HG03039 (cell line): ENCODE results near the gene SUSD2.
"Not testable (repeated sequence)": the region's sequence is repeated elsewhere in the genome, so short reads cannot be mapped to it uniquely, and the experiment has no call there.

Experiments used
- ATAC-seq: cut with Tn5 transposase; IDR thresholded peaks from one replicate; pipeline ENCODE4 v1.9.1; 2021; ENCODE audit warnings: mild to moderate bottlenecking, moderate library complexity; ENCODE audit not compliant: unreplicated experiment

SUSD2 gene, protein sequence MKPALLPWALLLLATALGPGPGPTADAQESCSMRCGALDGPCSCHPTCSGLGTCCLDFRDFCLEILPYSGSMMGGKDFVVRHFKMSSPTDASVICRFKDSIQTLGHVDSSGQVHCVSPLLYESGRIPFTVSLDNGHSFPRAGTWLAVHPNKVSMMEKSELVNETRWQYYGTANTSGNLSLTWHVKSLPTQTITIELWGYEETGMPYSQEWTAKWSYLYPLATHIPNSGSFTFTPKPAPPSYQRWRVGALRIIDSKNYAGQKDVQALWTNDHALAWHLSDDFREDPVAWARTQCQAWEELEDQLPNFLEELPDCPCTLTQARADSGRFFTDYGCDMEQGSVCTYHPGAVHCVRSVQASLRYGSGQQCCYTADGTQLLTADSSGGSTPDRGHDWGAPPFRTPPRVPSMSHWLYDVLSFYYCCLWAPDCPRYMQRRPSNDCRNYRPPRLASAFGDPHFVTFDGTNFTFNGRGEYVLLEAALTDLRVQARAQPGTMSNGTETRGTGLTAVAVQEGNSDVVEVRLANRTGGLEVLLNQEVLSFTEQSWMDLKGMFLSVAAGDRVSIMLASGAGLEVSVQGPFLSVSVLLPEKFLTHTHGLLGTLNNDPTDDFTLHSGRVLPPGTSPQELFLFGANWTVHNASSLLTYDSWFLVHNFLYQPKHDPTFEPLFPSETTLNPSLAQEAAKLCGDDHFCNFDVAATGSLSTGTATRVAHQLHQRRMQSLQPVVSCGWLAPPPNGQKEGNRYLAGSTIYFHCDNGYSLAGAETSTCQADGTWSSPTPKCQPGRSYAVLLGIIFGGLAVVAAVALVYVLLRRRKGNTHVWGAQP

GRCh38 chr22:24181088-24181995, at the start of gene SUSD2:
Gene SUSD2, plus strand, starts transcription at chr22:24181487. Its CDS starts 33 bp downstream, at chr22:24181520.
- no peak for ATAC-seq

- ATAC-seq, result no peak
These were observed 47.9 kb upstream of the SUSD2 start for GRCh38 chr22:24133187-24133965.

- no peak for ATAC-seq
These were observed 47.0 kb upstream of the SUSD2 start for GRCh38 chr22:24134090-24134846.

- ATAC-seq, result not testable (repeated sequence)
These were observed 44.8 kb upstream of the SUSD2 start for GRCh38 chr22:24136533-24136932.

GRCh38 chr22:24137595-24137994, 43.7 kb upstream of the SUSD2 start:
- ATAC-seq, result no peak

- ATAC-seq, result no peak
These were observed 42.5 kb upstream of the SUSD2 start for GRCh38 chr22:24138649-24139420.

DNA sequence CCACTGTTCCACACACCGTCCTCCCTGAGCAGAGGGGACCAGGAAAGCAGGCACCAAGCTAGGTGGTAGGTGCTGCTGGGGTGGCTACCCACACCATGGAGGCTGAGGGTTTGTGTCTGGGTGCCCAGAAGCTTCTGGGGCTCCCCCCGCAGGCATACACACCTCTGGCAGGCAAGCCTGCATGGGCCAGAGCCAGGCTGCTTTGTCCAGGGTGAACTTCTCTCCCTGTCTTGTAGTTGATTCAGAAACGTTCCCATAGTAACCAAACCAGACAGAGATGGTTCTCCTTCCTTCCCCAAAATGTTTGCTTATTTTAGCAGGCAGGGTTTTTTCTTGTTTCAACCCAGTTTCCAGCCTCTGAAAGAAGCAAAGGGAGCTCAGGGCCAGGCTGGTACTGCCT, 40.9 kb upstream of the SUSD2 start:
- ATAC-seq, result no peak

- no peak for ATAC-seq
These were observed 39.7 kb upstream of the SUSD2 start for GRCh38 chr22:24141586-24141985.

GRCh38 chr22:24142241-24142640, 39.0 kb upstream of the SUSD2 start:
- no peak for ATAC-seq

DNA sequence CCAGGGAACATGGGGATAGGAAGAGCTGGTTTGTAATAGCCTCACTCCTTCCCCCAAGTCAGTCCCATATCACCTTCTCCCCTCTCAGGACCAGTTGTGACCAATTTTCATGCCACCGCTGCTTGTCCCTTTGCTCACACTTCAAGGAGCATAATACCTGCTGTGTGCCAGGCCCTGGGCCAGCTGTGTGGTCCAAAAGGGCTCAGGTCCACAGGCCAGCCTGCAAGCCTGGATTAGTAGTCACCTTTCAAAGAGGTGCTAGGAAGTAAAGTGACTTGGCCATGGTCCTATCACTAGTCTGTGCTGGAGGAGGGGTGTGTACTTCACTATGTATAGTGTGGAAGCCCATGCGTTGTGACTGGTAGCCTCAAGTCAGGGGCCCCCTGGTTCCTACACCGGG, 38.5 kb upstream of the SUSD2 start:
- no peak for ATAC-seq

DNA sequence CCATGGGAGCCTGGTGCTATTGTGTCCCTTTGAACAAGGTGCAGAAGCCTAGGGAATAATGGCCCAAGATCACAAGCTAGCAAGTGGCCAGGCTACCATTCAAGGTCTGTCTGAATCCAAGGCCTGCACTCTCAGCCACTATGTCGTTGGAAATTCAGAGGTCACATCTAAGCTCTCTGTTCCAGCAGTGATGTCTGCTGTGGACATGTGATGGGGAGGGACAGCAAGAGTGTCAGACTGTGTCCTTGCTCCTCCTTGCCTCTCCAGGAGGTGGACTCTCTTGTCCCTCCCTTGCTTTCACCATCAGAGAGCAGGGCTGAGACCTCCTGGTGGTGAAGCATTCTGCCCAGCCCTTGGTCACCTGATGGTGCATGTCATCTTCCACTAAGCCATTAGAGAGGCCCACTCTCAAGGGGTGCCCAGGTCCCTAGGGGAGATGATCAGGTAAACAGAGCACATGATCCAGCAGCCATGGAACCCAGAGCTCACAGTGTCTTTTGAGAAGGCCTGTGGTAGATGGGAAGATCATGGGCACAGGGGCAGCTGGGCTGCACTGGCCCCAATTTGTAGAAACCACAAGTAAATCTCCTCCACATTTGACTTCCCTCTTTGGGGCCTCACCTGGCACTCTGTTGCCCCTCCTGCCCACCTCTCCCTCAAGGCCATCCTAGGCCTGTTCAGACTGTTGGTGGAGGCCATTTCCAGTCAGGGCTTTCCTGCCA, 37.1 kb upstream of the SUSD2 start:
- ATAC-seq, result no peak

GRCh38 chr22:24144778-24145085, 36.6 kb upstream of the SUSD2 start:
- no peak for ATAC-seq

DNA sequence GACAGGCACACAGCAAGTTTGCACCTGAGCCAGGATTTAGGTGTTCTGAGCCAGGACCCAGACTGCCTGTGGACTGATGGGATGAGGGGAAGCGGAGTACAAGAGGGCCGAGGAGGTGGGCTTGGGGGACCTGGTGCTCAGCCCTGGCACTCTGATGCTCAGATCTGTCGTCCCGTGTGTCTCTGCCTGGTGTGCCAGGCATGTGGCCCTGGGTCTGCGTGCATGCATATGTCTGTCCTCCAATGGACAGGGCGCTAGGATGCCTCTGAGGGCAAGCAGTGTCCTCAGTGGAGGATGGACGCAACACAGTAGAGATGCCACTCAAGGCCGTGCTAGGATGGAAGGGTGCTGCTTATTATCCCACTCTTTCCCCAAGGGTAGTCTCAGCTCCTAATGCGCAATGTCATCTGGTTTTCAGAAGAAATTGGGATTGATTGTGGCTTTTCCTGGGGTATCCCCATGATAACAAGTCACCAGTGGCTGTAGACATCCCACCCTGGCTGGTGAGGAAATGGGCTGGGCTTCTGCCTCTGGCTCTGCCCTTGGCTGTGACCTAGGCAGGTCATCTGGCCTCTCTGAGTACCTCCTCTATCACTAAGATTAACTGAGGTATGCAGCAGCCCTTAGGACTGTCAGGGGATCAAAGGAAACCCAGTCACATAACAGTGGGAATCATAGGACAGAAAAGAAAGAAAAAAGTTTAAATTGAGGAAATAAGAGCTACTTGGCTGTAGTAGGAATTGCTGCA, 35.7 kb upstream of the SUSD2 start:
- ATAC-seq, result no peak

- ATAC-seq, result no peak
These were observed 35.1 kb upstream of the SUSD2 start for GRCh38 chr22:24146194-24146616.

GRCh38 chr22:24146791-24147353, 34.4 kb upstream of the SUSD2 start:
- no peak for ATAC-seq

GRCh38 chr22:24147666-24148065, 33.6 kb upstream of the SUSD2 start:
- no peak for ATAC-seq
